DMS53 treated with DMSO at 0.1 percent for 48 hours (cell line): ENCODE measurements around the gene CCNK.

Experiments used
- DNase-seq: peaks from one replicate; lab custom pipeline; 2025; ENCODE audit not compliant: unreplicated experiment; lab: John Stamatoyannopoulos, UW

The CCNK gene

DNA sequence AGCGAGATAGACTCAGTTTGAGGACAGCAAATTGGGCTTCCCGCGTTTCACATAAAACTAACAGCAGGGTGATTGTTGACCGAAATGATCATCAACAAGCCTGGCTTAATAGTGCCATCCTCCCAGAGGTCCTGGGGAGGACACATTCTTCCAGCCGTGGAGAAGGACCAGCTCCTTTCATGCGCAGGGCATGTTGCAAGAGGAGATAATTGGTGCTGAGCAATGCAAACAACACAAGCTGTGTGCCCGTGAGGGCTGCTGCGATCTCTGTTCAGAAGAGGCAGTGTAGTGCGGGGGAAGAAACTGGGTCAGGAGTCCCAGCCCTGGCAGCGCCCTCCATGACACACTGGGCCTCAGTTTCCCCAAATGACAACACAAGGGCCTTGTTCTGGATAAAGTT lies 68.5 kb downstream of the CCNK start:
- DNase-seq: no peak

DNA sequence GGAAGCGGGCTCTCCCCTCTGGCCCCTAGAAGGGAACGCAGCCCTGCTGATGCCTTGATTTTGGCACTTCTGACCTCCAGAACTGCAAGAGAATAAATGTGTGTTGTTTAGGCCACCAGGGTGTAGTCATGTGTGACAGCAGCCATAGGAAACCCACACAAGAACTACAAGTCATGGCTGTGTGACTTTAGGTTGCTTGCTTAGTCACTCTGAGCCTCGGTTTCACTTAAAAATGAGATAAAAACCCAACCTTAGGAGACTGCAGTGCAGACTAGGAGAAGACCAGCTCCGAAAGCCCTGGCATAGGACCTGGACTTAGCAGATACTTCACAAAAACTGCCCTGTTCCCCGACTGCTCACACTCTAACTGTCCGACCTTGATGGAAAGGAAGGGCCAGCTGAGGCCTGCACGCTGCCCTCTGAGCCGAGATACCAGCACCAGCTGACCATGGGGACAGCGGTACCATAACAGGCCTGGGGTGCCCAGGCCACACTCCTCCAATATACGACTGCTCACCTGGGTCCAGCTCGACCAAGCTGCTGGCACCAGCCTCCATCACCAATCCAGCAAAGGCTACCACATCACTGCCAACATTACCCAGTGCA lies 69.3 kb downstream of the CCNK start:
- no peak for DNase-seq

DNA sequence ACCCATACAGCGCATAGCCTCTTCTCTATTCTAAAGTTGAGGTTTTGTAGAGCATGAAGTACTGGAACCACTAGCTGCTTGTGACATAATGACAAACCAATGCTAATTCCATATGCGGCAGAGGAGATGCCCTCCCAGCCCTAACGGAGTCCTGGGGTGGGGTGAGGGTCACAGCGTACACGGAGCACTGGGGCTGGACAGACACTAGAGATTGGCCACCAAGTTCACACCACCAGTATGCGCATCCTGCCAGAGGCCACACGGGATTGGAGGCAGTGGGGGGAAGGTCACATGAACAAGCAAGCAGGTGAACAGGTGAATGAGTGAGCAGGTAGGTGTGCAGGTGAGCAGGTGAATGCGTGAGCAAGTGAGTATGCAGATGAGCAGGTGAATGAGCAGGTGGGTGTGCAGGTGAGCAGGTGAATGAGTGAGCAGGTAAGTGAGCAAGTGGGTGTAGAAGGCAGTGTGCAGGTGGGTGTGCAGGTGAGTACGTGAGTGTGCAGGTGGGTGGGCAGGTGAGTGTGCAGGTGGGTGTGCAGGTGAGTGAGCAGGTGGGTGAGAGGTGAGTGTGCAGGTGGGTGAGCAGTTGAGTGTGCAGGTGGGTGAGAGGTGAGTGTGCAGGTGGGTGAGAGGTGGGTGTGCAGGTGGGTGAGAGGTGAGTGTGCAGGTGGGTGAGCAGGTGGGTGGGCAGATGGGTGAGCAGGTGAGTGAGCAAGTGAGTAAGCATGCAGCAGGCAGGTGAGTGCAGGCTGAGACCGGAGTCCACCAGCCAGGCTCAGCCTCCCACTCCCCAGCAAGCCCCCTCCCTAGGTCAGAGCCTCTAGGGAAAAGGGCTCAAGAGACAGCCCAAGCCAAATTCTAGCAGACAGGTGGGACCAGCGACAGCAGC lies 70.1 kb downstream of the CCNK start:
- DNase-seq: peak; percentile 16

DNA sequence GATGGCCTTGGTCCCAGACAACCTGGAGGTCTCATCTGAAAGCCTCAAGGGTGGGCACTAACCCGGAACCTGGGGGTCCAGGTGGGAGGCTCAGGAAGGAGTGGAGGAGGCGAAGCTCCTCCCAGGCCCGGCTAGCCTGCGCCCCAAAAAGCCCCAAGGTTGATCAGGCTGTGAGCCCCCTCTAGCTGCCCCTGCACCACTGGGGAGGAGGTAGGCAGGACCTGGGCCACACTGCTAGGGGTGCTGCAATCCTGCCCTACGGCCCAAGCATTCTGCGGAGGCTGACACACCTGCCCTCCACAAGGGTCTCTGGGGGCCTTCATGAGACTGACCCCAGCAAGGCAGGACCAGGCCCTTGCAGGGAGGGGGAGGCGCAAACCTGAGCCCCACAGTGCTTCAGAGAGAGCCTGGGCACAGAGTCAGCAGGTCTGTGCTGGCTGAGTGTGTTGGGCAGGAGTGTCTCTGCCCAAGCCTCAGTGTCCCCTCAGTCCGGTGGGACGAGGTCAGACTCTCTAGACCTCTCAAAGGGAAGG lies 70.9 kb downstream of the CCNK start:
- no peak for DNase-seq

- DNase-seq: peak; percentile 74
These were observed 71.5 kb downstream of the CCNK start for GRCh38 chr14:99552572-99553216.

- DNase-seq: no peak
These were observed 73.0 kb downstream of the CCNK start for GRCh38 chr14:99554184-99554583.

GRCh38 chr14:99554757-99555531 lies 73.7 kb downstream of the CCNK start:
- peak; percentile 49 for DNase-seq

DNA sequence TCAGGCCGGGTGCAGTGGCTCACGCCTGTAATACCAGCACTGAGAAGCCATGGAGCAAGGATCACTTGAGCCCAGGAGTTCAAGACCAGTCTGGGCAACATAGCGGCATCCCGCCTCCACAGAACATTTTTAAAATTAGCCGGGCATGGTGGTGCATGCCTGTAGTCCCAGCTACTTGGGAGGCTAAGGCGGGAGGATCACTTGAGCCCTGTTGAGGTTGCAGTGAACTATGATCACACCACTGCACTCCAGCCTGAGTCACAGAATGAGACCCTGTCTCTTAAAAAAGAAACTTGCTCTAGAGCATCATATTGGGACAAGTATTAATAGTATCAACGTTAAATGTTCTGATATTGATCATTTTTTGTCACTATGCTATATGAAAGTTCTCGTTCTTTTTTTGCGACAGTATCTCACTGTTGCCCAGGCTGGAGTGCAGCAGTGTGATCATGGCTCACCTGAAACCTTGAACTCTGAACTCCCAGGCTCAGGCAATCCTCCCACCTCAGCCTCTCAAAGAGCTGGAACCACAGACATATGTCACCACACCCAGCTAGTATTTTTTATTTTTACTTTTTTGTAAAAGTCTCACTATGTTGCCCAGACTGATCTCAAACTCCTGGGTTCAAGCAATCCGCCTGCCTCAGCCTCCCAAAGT lies 75.1 kb downstream of the CCNK start:
- DNase-seq: no peak

- DNase-seq: no peak
These were observed 78.2 kb downstream of the CCNK start for GRCh38 chr14:99559286-99559990.

DNA sequence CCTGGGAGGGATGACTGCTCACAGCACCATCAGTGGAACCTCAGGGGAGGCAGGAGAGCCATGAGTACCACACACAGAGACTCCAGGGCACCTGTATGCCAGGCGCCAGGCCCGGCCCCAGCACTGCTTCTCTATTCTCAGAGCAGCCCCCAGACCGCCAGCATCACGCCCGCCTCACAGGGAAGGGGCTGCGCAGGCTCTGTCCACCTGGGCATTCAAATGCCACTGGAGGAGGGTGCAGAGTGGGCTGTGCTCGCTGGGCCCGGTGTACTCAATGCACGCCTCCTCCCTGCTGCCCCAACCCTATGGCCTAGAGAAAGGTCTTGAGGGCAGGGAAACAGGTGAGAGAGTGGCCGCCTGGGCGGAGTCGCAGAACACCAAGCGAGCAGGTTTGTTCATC lies 79.2 kb downstream of the CCNK start:
- DNase-seq: no peak

GRCh38 chr14:99560922-99561683 lies 79.9 kb downstream of the CCNK start:
- DNase-seq: no peak

DNA sequence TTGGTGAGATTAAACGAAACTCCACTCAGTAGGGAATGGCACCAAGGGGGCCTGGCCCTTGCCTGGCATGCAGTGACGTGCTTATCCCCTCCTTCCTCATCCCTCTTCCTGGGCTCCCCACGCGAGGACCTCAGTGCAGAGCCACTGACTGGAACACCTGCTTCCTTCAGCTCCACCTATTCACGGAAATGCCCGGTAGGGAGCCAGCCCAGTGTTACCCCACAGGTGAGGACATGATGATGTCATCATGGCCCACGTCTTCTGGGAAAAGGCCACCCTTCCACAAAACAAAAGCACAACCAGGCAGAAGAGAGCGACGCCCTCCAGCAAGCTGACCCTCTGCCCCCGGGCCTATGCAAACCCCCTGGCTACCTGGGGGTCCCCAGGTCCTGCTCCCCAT lies 80.7 kb downstream of the CCNK start:
- no peak for DNase-seq
